HepG2 (cell line): ENCODE measurements around the gene ZNF561. TPM values are rescaled to one million over a fixed set of nuclear protein-coding genes. Genes with fewer than 3 reads are reported as not detected.
A peak's percentile ranks its signal among the peaks of the same experiment; 100 is the strongest.

Source experiments
- AHR ChIP-seq: IDR thresholded peaks from 2 replicates; pipeline ENCODE4 v1.6.1; 2018; ENCODE audit warnings: missing genetic modification reagents, missing compliant biosample characterization
- ATRX ChIP-seq: sonication (generic); formaldehyde crosslinking; IDR thresholded peaks from 2 replicates; pipeline ENCODE4 v1.4.0; 2020; ENCODE audit warnings: missing genetic modification reagents, borderline replicate concordance
- CBX5 ChIP-seq: sonication (generic); formaldehyde crosslinking; IDR thresholded peaks from 2 replicates; pipeline ENCODE4 v1.4.0; 2020; ENCODE audit warnings: missing genetic modification reagents, borderline replicate concordance
- ETV5 ChIP-seq: IDR thresholded peaks from 2 replicates; pipeline ENCODE4 v1.6.1; 2018; ENCODE audit warnings: missing biosample characterization, missing genetic modification reagents, inconsistent platforms, borderline replicate concordance
- FIP1L1 ChIP-seq: fragments of 200-400 bp; formaldehyde crosslinking; IDR thresholded peaks from 2 replicates; pipeline ENCODE4 v1.6.1; 2018; ENCODE audit warnings: low read depth, mild to moderate bottlenecking, low read length, moderate library complexity, borderline replicate concordance; ENCODE audit not compliant: insufficient read depth
- IRF2 ChIP-seq: IDR thresholded peaks from 2 replicates; pipeline ENCODE4 v1.6.1; 2018; ENCODE audit warnings: missing genetic modification reagents, missing compliant biosample characterization
- KLF15 ChIP-seq: sonication (generic); formaldehyde crosslinking; IDR thresholded peaks from 2 replicates; pipeline ENCODE4 v1.8.1; 2023; ENCODE audit warnings: borderline replicate concordance, mild to moderate bottlenecking, inconsistent platforms, missing genetic modification reagents, mixed read lengths
- MBD4 ChIP-seq: IDR thresholded peaks from 2 replicates; pipeline ENCODE4 v1.6.1; 2012; ENCODE audit warnings: low read length, inconsistent platforms, borderline replicate concordance
- NAIF1 ChIP-seq: sonication (generic); formaldehyde crosslinking; IDR thresholded peaks from 2 replicates; pipeline ENCODE4 v1.5.0; 2020; ENCODE audit warnings: mild to moderate bottlenecking, missing genetic modification reagents, borderline replicate concordance
- POGZ ChIP-seq: sonication (generic); formaldehyde crosslinking; IDR thresholded peaks from 2 replicates; pipeline ENCODE4 v1.4.0; 2020; ENCODE audit warnings: mild to moderate bottlenecking, missing genetic modification reagents
- SALL2 ChIP-seq: sonication (generic); formaldehyde crosslinking; IDR thresholded peaks from 2 replicates; pipeline ENCODE4 v1.8.1; 2023; ENCODE audit warnings: mild to moderate bottlenecking, missing genetic modification reagents, inconsistent platforms
- YEATS4 ChIP-seq: sonication (generic); formaldehyde crosslinking; IDR thresholded peaks from 2 replicates; pipeline ENCODE4 v1.4.0; 2020; ENCODE audit warnings: missing genetic modification reagents, borderline replicate concordance
- ZBTB38 ChIP-seq: sonication (generic); formaldehyde crosslinking; IDR thresholded peaks from 2 replicates; pipeline ENCODE4 v1.5.1; 2020; ENCODE audit warnings: mild to moderate bottlenecking, missing genetic modification reagents
- ZFP36 ChIP-seq: fragments of 150-350 bp; IDR thresholded peaks from 2 replicates; pipeline ENCODE4 v1.6.1; 2018; ENCODE audit warnings: borderline replicate concordance, low read length, low read depth; ENCODE audit not compliant: partially characterized antibody
- ZNF138 ChIP-seq: sonication (generic); formaldehyde crosslinking; IDR thresholded peaks from 2 replicates; pipeline ENCODE4 v1.5.0; 2020; ENCODE audit warnings: mild to moderate bottlenecking, low read depth, missing genetic modification reagents
- ZNF570 ChIP-seq: sonication (generic); formaldehyde crosslinking; IDR thresholded peaks from 2 replicates; pipeline ENCODE4 v1.4.0; 2020; ENCODE audit warnings: mild to moderate bottlenecking, missing genetic modification reagents, borderline replicate concordance
- ZNF709 ChIP-seq: sonication (generic); formaldehyde crosslinking; IDR thresholded peaks from 2 replicates; pipeline ENCODE4 v1.5.0; 2020; ENCODE audit warnings: mild to moderate bottlenecking, missing genetic modification reagents
- ZNF766 ChIP-seq: sonication (generic); formaldehyde crosslinking; IDR thresholded peaks from 2 replicates; pipeline ENCODE4 v1.5.0; 2020; ENCODE audit warnings: missing genetic modification reagents, borderline replicate concordance
- ZNF772 ChIP-seq: sonication (generic); formaldehyde crosslinking; IDR thresholded peaks from 2 replicates; pipeline ENCODE4 v1.5.0; 2020; ENCODE audit warnings: mild to moderate bottlenecking, missing genetic modification reagents
- ZNF788 ChIP-seq: sonication (generic); formaldehyde crosslinking; IDR thresholded peaks from 2 replicates; pipeline ENCODE4 v1.5.0; 2020; ENCODE audit warnings: mild to moderate bottlenecking, missing genetic modification reagents, borderline replicate concordance
- ZNF891 ChIP-seq: sonication (generic); formaldehyde crosslinking; IDR thresholded peaks from 2 replicates; pipeline ENCODE4 v1.5.0; 2020; ENCODE audit warnings: mild to moderate bottlenecking, missing genetic modification reagents
- polyA plus RNA-seq, 8 experiments: library from polyadenylated mRNA; depleted of rRNA in 3 of 8; stranded (reverse) in 7 of 8; unstranded in 1 of 8; fragments of >200 nt; fragmentation: Illumina TruSeq in 4 of 8; extraction: Trizol in 4 of 8; gene quantifications; 2 replicates each; pipeline versions ENCODE4 v1.2.1 to v1.2.3, GENCODE V29; 2011 to 2016; ENCODE audit warnings: low read depth in 4 of 8, missing spikeins in 1 of 8, mixed read lengths in 1 of 8; ENCODE audit not compliant: insufficient read depth in 1 of 8
- total RNA-seq, 5 experiments: library from RNA; depleted of rRNA; stranded (reverse); fragments of >200 nt; fragmentation: Illumina TruSeq; extraction: Trizol; gene quantifications; 2 replicates each; pipeline ENCODE4 v1.2.3, GENCODE V29; 2016; ENCODE audit warnings: low read depth in 1 of 5
- TF ChIP-seq, protein P1 (sequence below): sonication (generic); formaldehyde crosslinking; IDR thresholded peaks from 2 replicates; pipeline ENCODE4 v1.4.0; 2020; ENCODE audit warnings: mild to moderate bottlenecking, missing genetic modification reagents

ZNF561 gene
- total and polyA plus RNA-seq, 2 of the 13 experiments (the other 11 are each of a cell fraction or from before 2014, with no cell fraction given): 19.8 to 35.1 TPM

DNA sequence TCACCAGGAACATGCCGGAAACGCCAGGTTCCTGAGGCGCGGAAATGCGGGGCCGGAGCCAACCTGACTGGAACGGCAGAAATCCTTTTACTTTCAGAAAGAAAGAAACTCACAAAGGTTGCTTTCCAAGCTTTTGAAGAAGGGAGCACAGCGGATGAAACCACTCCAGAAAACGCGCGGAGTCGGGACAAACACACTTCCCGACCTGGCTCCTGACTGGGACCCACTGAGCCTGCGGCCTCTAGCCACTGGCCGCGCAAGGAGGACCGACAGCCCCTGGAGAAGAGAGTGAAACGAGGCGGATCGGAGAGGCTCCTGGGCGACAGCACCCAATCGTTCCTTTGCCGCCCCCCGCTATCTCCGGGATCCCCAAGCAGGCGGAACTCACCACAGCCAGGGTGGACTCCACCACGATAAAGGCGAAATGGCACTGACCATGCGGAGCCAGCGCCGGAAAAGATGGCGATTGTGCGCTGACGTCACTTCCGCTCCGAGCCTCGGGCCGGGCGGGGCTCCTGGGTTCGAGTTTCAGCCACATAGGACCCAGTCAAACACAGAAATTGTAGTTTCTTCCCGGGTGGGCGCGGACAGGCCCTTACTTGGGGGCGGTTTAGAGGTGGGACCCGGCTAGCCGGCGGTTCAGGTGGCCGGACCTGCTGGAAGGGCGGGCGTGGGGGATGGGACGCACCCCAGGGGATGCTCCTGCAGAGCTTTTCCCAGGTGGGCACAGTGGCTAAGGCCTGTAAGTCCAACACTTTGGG, 36.8 kb downstream of the ZNF561 start, which contains the start of gene ZNF121 (continued):
- TF ChIP-seq SALL2 (CRISPR knock-in tag) (peak; percentile 96), ZNF138 (CRISPR knock-in tag) (0 out of 2 replicates have a peak, but pooled peaks have one; percentile 56), ZNF891 (peak; percentile 99), ZNF788 (CRISPR knock-in tag) (peak; percentile 70; the same call in 1 of the 2 replicates), ZNF766 (peak; percentile 83; the same call in 1 of the 2 replicates), FIP1L1 (no peak), NAIF1 (CRISPR knock-in tag) (no peak), ZNF709 (CRISPR knock-in tag) (no peak; the same call in 1 of the 2 replicates), KLF15 (CRISPR knock-in tag) (no peak), AHR (CRISPR knock-in tag) (peak; percentile 34; the same call in 1 of the 2 replicates), CBX5 (CRISPR knock-in tag) (peak; percentile 29; the same call in 1 of the 2 replicates), IRF2 (CRISPR knock-in tag) (peak; percentile 82), ZFP36 (no peak), ZNF570 (no peak), ATRX (CRISPR knock-in tag) (no peak), POGZ (CRISPR knock-in tag) (peak; percentile 87), ZNF772 (CRISPR knock-in tag) (peak; percentile 79; the same call in 1 of the 2 replicates), ZBTB38 (no peak), MBD4 (no peak), ETV5 (CRISPR knock-in tag) (peak; percentile 83; the same call in 1 of the 2 replicates), YEATS4 (peak; percentile 98)
- TF ChIP-seq, protein P1, sequence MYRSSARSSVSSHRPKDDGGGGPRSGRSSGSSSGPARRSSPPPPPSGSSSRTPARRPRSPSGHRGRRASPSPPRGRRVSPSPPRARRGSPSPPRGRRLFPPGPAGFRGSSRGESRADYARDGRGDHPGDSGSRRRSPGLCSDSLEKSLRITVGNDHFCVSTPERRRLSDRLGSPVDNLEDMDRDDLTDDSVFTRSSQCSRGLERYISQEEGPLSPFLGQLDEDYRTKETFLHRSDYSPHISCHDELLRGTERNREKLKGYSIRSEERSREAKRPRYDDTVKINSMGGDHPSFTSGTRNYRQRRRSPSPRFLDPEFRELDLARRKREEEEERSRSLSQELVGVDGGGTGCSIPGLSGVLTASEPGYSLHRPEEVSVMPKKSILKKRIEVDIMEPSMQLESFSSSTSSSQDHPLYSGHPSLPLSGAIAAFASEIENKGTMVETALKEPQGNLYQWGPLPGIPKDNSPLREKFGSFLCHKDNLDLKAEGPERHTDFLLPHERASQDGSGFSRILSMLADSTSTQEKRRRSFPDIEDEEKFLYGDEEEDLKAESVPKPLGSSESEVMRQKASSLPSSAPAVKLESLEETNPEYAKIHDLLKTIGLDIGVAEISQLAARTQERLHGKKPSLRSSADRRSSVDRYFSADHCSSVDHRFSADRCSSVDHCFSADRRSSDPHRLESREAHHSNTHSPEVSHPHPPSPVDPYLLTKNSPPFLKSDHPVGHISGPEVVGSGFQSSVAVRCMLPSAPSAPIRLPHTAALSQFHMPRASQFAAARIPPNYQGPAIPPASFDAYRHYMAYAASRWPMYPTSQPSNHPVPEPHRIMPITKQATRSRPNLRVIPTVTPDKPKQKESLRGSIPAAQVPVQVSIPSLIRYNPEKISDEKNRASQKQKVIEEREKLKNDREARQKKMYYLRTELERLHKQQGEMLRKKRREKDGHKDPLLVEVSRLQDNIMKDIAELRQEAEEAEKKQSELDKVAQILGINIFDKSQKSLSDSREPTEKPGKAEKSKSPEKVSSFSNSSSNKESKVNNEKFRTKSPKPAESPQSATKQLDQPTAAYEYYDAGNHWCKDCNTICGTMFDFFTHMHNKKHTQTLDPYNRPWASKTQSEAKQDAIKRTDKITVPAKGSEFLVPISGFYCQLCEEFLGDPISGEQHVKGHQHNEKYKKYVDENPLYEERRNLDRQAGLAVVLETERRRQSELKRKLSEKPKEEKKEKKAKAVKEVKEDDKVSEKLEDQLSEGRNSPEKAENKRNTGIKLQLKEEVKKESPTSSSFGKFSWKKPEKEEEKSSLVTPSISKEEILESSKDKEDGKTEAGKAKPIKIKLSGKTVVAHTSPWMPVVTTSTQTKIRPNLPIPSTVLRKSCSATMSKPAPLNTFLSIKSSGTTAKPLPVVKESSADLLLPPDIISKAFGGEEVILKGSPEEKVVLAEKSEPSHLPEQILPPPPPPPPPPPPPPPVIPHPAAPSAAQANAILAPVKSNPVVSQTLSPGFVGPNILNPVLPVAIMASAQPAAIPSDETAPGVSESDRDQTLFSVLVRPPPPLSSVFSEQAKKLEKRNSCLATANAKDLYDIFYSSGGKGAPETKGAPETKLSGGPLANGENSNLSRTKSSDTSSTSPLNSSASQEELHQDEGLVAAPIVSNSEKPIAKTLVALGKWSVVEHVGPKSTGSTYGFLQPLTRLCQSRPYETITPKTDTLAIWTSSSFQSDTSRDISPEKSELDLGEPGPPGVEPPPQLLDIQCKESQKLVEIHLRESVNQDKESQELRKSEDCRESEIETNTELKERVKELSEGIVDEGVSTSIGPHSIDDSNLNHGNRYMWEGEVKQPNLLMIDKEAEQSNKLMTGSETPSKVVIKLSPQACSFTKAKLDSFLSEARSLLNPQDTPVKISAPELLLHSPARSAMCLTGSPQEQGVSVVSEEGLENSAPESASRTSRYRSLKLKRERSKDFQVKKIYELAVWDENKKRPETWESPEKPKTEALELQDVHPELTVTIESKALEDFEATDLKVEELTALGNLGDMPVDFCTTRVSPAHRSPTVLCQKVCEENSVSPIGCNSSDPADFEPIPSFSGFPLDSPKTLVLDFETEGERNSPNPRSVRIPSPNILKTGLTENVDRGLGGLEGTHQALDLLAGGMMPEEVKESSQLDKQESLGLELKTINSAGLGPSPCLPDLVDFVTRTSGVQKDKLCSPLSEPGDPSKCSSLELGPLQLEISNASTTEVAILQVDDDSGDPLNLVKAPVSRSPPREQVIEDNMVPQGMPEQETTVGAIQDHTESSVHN (CRISPR knock-in tag): no peak
